ENCODE results near the gene AOC1.

The AOC1 gene

GRCh38 chr7:150838965-150839650, 13.2 kb upstream of the AOC1 start:
- no peak for DNase-seq

GRCh38 chr7:150842018-150842417, 10.3 kb upstream of the AOC1 start:
- no peak for DNase-seq

DNA sequence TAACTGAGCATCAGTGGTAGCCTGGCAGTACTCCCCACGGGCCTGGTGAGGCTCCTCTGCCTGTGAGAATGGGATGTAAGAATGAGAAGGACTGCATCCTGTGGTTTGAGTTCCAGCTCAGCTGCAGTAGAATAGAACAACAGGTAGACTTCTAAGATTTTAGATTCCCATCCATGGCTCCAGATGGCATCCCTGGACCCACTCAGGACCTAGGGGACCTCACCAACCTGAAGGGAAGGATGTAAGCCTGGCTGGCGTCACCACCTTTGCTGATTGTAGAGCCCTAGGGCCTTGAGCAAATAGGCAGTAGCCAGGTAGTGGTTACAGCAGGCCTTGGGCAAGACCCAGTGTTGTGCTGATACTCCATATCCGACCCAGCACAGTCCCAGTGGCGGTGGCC, 9.6 kb upstream of the AOC1 start:
- no peak for DNase-seq

GRCh38 chr7:150845421-150845861, 6.9 kb upstream of the AOC1 start:
- DNase-seq: no peak

DNA sequence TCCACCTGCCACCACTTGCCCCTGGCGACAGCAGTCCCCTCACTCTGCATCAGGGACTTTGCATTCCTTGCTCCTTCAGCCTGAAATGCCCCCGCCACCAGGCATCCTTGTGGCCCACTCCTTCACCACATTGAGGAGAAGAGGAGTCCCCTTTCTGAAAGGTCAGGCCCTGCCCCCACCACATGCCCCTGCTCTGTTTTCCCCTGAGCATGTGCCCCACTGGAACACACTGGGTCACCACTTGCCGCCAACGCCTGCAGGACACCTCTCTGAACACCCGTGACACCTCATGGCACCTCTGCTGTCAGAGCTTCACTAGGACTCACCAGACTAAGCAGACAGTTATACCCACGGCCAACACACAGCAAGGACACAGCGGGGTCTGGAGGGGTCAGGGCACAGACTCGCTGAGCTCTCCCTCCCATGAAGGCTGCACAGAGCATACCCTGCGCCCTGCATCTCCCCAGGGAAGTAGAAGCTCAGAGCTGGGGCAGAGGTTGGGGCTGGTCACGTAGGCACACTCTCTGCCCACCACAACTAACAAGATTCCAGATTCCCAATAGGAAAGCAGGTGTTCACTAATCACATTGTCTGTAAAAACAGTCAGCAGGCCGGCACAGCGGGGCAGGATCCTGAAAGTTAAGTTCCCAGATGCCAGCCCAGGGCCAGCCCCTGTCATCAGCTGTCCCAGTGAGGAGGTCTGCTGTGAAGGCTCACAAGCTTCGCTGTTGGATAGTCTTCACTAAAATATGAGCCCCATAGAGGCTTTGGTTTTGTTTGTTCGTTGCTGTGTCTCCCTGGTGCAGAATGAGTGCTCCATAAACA, 5.8 kb upstream of the AOC1 start:
- no peak for DNase-seq

DNA sequence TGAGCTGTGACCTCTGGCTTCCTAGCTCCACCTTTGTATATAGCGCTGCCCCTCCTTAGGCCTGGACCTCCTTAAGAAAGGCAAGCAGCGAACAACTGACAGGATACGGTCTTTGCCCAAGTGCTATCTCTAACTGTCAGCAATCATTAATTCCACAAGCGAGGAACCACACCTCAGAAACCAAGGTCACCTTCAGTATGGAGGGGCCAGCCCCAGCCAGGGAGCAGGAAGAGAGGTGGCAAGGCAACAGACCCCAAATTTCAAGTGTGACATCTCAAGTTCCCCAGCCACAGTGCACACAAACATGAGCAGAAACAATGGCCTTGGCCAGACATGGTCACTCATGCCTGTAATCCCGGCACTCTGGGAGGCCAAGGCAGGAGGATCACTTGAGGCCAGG, 4.8 kb upstream of the AOC1 start:
- no peak for DNase-seq

- DNase-seq: no peak
Observed at GRCh38 chr7:150848111-150848510, 4.2 kb upstream of the AOC1 start.

GRCh38 chr7:150848561-150849115, 3.7 kb upstream of the AOC1 start:
- no peak for DNase-seq

DNA sequence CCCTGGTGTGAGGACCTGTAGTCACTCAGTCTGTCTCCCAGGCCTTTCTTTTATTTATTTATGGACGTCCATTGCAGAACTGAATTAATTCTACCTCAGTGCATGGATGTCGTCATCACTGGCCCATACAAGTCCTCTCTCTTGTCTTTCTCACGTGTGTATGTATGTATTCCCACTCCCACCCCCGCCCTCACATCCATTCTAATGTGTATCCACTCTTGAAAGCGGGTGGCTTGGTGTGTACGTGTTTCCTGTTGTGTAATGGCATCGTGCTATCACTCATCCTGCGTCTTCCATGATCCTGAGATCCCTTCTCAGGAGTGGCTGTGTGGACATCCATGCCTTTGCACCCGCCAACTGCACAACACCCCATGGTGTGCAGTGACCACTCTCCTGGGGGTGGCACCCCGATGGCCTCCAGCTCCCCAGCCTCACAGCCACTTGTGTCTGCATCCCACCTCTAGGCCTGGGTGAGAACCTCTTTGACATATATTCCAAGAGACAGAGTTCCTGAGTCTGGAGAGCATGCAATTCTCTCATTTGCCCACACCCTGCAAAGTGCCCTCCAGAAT, 3.0 kb upstream of the AOC1 start:
- no peak for DNase-seq

GRCh38 chr7:150850273-150850672, 2.0 kb upstream of the AOC1 start:
- no peak for DNase-seq

DNA sequence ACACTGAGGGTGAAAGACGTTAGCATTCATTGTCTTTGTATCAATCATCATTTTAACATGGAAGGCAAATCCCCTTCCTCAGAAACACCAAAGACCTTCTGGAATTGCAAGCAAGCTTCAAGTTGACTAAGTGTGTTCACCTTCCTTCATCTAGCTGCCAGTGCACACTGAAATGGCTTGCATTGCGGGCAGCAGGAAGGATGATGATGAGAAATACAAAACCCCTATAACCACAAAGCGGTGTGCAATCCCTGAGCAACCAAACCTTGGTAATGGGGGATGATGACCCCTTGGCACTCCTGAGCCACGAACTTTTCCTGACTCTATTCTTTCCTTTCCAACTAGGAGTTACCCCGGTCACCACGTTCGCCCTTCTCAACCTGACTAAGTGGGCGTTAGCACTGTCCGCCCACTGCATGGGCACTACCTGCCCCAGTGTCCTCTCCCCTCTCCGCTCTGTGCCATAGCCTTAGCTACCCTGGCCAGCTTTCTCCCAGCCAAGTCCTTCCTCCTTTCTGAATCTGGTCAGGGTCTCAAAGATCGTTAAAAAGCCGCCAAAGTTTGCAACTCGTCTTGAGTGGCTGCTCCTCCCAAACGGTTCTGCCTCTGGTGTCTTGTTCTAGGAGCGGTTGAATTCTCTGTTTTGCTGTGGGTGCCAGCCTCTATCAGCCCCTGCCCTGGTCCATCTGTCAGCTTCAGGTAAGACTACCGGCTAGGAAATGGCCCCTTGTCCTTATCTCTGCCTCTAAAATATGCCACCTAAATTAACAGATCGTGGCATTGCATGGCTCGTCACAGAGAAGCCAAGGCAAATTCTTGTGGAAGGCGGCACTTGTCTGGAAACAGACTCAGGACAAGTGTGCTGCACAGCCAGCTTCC, 586 bp upstream of the AOC1 start:
- no peak for DNase-seq

GRCh38 chr7:150854066-150855000, 2.0 kb downstream of the AOC1 start:
- DNase-seq: no peak

- no peak for DNase-seq
Observed at GRCh38 chr7:150855046-150855445, 2.7 kb downstream of the AOC1 start.

DNA sequence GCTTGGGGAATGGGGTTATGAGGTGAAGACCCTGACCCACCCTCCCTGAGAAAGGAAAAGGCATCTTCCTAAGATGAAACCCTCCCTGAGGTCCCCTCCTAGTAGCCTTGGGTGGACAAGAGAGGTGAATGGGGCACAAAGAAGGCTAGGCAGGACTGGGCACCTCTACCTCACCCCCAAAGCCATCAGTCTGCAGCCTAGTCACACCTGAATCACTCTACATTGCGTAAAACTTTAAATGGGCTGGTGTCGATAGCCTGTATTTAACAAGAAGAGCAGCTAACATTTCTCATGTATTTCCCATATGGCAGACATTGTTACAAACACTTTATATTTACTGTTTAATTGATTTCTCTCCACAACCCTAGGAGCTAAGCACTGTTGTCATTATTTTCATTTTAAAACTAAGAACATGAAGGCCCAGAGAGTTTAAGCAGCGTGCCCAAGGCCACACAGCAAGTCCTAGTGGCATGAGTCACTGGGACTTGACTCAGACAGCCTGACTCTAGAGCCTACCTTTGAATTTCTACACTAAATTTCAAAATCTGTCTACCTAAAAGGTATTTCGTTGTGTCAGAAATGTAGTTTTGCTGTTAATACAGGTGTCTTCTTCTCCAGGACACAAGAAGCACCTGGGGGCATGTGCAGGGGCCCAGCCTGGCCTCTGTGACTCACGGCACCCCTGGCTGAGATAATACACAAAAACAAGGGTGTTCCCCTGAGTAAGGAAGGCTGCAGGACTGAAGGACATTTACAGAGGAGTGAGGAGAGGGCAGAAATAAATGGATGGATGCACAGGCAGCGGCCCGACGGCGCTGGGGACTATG, 3.4 kb downstream of the AOC1 start:
- no peak for DNase-seq

- DNase-seq: no peak
Observed at GRCh38 chr7:150856303-150857275, 4.3 kb downstream of the AOC1 start.

DNA sequence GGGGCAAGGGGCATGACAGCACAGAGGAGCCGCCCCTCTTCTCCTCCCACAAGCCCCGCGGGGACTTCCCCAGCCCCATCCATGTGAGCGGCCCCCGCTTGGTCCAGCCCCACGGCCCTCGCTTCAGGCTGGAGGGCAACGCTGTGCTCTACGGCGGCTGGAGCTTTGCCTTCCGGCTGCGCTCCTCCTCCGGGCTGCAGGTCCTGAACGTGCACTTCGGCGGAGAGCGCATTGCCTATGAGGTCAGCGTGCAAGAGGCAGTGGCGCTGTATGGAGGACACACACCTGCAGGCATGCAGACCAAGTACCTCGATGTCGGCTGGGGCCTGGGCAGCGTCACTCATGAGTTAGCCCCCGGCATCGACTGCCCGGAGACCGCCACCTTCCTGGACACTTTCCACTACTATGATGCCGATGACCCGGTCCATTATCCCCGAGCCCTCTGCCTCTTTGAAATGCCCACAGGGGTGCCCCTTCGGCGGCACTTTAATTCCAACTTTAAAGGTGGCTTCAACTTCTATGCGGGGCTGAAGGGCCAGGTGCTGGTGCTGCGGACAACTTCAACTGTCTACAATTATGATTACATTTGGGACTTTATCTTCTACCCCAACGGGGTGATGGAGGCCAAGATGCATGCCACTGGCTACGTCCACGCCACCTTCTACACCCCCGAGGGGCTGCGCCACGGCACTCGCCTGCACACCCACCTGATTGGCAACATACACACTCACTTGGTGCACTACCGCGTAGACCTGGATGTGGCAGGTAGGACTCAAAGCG, 5.1 kb downstream of the AOC1 start:
- DNase-seq: no peak

GRCh38 chr7:150858236-150859197, 6.2 kb downstream of the AOC1 start:
- no peak for DNase-seq
